PFSK-1 (cell line): ENCODE measurements around the gene PUS10.

ENCODE experiments used
- FOXP2 ChIP-seq: optimal IDR thresholded peaks from 2 replicates; pipeline ENCODE3; 2011; ENCODE audit warnings: borderline replicate concordance, control low read depth, inconsistent platforms; ENCODE audit not compliant: insufficient read depth; ENCODE audit errors: extremely low read length, extremely low read depth
- POLR2AphosphoS5 ChIP-seq: IDR thresholded peaks from 2 replicates; pipeline ENCODE4 v1.6.1; 2012; ENCODE audit warnings: low read depth, mild to moderate bottlenecking, control low read depth, low read length, moderate library complexity
- REST ChIP-seq, 2 experiments: IDR thresholded peaks; 2 replicates each; pipeline versions ENCODE4 v1.6.1 to v1.8.0; 2011 to 2012; ENCODE audit warnings: low read depth in 2 of 2, low read length in 2 of 2, control low read depth in 1 of 2, inconsistent platforms in 1 of 2, mild to moderate bottlenecking in 1 of 2, moderate library complexity in 1 of 2; ENCODE audit not compliant: insufficient read depth in 1 of 2
- SIN3A ChIP-seq: IDR thresholded peaks from 2 replicates; pipeline ENCODE4 v1.6.1; 2012; ENCODE audit warnings: mild to moderate bottlenecking, low read length, moderate library complexity, borderline replicate concordance; ENCODE audit not compliant: insufficient read depth
- TAF1 ChIP-seq: IDR thresholded peaks from 2 replicates; pipeline ENCODE4 v1.6.1; 2012; ENCODE audit warnings: low read length, control low read depth, borderline replicate concordance; ENCODE audit not compliant: insufficient read depth

Gene PUS10

GRCh38 chr2:60958361-60958760, 59.7 kb downstream of the PUS10 start:
- TF ChIP-seq SIN3A = no peak
- TF ChIP-seq POLR2AphosphoS5 = no peak
- no peak for TF ChIP-seq REST (IDR thresholded peaks at IDR 0.05; ENCODE audit: insufficient read depth in 1 of 2, low read depth in 2 of 2, low read length in 2 of 2)
- TF ChIP-seq FOXP2 = no peak

GRCh38 chr2:60957643-60958042, 60.4 kb downstream of the PUS10 start:
- no peak for TF ChIP-seq REST (IDR thresholded peaks at IDR 0.05; ENCODE audit: insufficient read depth in 1 of 2, low read depth in 2 of 2, low read length in 2 of 2)
- no peak for TF ChIP-seq POLR2AphosphoS5
- TF ChIP-seq SIN3A = no peak
- TF ChIP-seq TAF1 = no peak
- no peak for TF ChIP-seq FOXP2

- no peak for TF ChIP-seq POLR2AphosphoS5
- no peak for TF ChIP-seq REST (IDR thresholded peaks at IDR 0.05; ENCODE audit: insufficient read depth in 1 of 2, low read depth in 2 of 2, low read length in 2 of 2)
- no peak for TF ChIP-seq TAF1
- no peak for TF ChIP-seq FOXP2
- no peak for TF ChIP-seq SIN3A
These were observed 60.8 kb downstream of the PUS10 start for GRCh38 chr2:60957224-60957623.

GRCh38 chr2:60954139-60954538, 63.9 kb downstream of the PUS10 start:
- TF ChIP-seq POLR2AphosphoS5 = no peak
- TF ChIP-seq FOXP2 = no peak
- TF ChIP-seq TAF1 = no peak
- no peak for TF ChIP-seq REST (IDR thresholded peaks at IDR 0.05; ENCODE audit: insufficient read depth in 1 of 2, low read depth in 2 of 2, low read length in 2 of 2)
- TF ChIP-seq SIN3A = no peak

GRCh38 chr2:60948926-60949579, 69.0 kb downstream of the PUS10 start:
- TF ChIP-seq SIN3A = no peak
- no peak for TF ChIP-seq FOXP2
- no peak for TF ChIP-seq TAF1
- no peak for TF ChIP-seq REST (IDR thresholded peaks at IDR 0.05; ENCODE audit: insufficient read depth in 1 of 2, low read depth in 2 of 2, low read length in 2 of 2)
- no peak for TF ChIP-seq POLR2AphosphoS5
